Ammon's horn (tissue), 1 donor: ENCODE results near the gene CALML5.

Experiments used
- DNase-seq: peaks from one replicate; pipeline ENCODE4 v3.0.0-alpha.2; 2016; ENCODE audit warnings: low spot score

CALML5 gene

DNA sequence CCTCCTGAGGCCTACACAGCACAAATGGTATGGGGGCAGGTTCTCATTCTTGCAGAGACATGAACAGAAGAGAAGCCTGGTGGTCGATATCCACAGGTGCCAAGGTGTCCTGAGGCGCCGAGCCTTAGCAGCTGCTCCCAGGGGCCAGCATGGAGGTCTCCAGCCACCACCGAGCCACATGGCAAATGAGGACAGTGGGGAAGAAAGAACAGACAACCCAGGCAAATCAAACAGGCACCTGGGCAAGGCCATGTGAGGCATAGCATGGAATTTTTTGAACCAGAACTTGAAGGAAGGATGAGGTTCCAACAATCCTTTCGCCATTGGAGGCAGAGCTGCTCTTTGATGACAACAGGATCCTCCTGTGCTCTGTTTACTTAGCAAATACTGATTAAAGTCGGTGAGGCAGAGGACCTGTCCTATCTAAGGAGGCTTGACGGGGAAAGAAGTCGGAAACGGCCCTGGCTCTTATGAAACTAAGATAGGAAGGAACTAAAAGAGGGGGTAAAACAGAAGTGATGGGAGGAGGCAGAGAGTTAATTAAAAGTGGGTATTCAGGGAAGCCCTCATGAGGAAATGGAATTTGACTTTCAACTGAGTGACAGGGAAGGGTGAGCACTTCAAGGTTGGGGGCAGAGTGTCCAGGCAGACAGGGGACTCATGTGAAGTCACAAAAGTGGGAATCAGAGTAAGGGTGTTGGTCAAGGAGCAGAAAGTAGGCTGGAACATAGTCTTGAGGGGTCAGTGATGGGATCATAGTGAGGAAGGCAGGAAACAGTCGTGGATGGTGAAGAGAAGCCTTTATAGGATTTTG is 16.8 kb upstream of the CALML5 start:
- no peak for DNase-seq

DNA sequence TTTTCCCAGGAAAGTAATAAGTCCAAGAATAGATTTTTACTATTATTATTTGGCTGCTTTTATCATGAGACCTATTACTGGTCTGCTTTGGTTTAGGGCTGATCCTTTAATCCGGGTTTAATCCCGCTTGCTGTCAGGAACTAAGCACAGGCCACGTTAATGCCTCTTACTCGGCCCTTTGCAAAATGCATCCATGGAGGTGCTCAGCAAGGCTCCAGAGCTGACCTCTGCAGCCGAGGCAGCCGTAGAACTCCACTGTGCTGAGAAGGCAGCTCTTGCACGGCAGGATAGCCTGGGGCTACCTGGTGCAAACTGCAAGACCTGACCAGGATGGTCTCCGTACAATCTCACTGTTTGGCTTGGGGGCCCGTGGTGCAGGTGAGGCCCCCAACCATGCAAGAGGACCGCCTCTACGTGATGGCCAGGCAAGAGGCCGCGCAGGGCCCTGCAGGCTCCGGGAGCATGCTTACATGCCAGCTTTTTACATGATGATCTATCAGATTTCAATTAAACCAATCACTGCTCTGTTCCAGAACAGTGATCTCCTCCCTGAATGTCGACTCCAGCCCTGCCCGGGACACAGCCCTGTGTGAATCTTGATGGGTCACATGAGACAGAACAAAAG is 15.0 kb upstream of the CALML5 start:
- no peak for DNase-seq

DNA sequence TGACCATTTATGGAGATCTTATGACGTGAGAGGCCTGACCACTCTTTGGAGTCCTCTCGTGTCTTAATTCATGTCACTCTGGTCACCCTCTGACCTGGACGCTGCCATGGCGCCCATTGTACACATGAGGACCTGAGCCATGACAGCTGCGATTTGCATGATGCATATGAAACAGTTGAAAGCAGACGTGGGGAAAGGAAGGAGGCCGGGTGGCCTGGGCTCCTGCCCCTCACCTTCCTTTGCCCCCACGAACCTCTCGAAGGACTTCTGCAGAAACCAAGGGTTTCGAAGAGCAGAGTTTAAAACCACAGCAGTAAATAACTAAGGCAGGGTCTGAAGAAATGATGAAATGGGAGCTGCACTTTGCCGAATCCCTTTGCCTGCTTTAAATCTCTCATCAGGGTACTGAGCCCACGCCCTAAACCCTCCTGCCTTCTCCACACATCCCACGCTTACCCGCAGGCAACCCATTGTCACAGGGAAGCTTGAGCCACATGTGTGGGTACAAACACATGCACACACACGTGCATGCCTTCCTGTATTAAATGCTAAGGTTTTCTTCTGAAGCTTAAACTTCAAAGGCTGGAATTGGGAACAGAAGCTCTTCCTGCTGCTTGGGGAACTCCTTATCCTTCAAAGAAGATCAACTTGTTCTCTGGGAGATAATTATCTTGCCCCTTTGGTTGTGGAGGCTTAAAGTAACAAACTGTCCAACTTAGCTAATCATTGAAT is 13.7 kb upstream of the CALML5 start:
- DNase-seq = peak; percentile 61

DNA sequence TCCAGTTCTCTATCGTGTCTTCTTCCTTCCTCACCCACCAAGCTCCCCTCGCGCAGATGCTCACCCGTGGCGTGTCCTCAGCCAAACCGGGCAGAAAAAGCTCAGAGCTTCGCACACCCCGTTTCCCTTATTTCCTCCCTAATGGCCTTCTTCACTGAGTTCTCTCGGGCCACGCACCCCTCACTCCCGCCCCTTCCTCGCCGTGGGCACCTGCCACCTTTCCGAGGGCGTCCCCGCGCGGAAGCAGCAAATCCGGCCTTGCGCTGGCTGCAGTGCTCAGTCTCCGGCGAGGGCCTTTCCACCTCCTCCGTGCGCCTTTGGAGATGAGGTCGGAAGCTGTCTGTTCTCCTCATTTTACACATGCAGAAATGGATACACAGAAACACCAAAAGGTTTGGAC is 13.0 kb upstream of the CALML5 start:
- no peak for DNase-seq

DNA sequence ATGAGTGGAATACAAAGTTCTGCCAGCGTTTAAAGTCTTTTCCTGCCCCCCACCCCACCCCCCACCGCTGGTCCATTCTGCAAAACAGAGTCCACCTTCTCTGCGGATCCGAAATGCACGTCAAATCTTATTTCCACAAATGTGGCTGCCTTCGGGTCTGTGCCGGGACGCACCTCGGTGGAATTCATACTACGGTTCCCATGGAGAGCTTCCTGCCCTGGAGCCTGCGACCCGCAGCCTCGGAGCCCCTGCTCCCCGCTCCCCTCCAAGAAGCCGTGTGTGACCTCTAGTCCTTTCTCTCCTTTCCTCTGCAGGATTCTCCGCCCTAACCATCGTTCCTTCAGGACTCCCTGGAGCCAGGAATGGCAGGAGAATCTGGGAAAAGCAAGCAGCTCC is 12.5 kb upstream of the CALML5 start:
- DNase-seq = no peak

DNA sequence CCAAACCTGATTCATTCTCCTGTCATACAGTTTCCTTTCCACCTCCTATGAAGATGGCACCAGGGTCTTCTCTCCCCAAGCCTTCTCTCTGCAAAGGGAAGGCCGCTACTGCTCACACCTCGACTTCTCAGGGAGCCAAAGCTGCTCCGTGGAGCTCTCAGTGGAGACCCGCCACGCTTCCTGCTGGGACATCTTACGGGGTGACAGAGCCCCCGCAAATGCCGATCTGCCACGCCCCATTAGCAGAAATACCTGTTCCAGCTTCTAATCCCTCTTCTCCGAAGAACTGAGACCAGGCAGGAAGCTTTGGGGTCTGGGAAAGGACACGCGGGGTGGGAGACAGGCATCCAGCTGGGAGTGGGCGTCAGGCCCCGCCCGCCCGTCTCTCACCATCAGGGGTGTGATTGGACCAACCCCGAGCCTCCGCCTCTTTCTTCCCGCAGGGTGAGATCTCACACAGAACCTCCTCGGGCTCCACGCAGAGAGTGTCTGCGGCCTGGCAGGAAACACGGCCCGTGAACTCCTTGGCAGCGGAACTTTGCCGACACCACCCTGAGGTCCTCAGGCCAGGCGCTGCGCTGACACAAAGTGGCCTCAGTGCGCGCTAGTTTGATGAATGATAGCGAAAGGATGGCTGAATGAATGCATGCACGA is 12.0 kb upstream of the CALML5 start:
- DNase-seq = no peak

DNA sequence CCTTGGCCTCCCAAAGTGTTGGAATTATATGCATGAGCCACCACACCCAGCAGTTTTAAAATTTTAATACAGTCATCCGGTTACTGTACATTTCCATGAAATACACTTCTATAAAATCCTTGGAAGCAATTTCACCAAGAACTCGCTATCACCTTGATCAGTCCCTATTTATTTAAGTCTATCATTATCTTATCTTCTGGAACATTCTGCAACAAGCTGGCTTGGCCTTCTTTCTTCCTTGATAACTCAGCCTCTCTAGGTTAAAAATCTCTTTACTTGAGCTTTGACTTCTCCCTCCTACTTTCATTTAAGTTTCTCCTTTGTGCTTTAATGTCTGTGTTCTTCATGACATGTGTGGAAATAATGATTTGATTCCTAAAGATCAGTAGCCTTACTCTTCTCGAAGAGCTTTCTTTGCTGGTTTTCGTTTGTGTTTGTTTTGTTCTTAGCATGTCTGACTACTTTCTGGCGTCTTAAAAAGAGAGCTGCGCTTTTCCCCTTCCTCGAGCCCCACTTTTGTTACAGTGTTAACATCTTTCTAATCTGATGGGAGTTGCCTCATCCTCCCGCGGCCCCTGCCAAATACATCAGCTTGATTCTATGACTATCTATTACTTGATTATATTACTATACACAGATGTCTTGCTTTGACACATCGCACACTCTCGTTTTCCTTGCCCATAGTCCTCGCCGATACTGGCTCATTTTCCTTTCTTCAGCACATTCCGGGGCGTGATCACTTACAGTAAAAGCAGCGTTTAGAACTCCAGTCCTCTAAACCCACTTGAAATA is 11.1 kb upstream of the CALML5 start:
- DNase-seq = no peak

DNA sequence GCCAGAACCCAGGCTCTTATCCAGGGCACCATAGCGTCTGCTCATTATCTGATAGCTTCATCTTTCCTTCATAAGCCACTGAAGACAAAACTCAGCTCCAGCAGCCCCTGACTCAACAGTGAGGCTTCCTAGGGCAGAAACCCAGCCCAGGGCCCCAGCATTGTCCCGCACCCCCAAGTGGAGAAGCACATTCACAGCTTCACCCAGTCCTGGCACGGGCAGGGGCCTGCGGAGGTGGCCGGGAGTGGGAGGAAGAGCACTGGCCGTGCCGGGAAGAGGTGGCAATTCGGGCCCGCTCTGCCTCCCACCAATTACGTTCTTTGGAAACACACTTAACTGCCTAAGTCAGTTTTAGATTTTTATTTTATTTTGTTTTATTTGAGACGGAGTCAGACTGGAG is 10.3 kb upstream of the CALML5 start:
- DNase-seq = no peak

DNA sequence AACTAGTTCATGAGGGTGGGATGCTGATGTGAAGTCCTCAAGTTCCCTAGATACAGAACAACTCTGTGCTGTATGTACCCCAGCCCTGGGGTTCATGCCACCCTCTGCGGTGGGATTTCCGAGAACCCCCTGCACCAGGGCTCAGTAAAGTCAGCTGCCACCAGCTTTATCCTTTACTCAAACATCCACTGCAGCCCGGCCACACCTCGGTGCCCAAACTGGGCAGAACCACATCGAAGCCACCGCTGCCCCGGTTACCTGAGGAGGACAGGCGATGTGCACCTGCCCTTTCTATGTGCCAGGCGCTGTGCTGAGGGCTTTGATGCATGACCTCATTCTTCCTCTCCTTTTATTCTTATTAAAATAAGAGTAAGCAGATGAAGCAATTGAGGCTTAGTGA is 9.9 kb upstream of the CALML5 start:
- DNase-seq = no peak

DNA sequence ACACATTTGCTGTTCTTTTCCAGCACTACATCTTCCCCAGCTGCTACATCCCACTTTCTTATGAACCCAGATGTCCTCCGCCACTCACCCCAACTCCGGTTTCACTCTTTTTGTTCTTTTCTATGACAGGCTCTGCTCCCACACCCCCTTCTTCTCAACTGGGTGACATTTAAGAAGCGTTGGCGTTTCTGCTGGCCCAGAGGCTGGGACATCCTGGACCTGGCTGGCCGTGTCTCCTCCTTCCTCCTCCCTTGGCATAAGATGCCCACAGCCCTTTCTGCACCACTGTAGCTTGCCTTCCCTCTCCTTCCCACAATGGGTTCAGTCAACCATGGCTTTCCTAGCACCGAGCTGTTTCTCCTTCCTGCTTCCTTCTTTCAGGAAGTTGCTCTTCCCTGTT is 9.4 kb upstream of the CALML5 start:
- DNase-seq = no peak

DNA sequence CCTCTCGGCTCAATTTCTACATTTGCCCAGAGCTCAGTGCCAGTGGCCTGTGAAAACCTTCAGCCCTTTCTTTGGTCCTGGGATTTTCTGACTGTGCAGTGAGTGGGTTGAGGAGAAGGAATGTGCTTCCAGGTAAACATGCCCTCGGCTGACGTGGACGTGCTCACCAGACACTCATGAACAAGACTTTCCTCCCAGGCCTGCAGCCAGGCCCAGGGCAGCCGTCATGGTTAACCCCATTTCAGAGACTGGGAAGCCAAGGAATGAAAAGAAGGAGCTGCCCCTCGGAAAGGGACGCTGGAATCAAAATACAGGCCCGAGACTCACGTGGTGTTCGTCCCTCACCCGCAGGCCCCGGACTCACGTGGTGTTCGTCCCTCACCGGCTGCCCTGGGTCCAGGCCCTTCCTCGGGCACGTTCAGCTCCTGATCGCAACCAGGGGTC is 8.8 kb upstream of the CALML5 start:
- DNase-seq = no peak

DNA sequence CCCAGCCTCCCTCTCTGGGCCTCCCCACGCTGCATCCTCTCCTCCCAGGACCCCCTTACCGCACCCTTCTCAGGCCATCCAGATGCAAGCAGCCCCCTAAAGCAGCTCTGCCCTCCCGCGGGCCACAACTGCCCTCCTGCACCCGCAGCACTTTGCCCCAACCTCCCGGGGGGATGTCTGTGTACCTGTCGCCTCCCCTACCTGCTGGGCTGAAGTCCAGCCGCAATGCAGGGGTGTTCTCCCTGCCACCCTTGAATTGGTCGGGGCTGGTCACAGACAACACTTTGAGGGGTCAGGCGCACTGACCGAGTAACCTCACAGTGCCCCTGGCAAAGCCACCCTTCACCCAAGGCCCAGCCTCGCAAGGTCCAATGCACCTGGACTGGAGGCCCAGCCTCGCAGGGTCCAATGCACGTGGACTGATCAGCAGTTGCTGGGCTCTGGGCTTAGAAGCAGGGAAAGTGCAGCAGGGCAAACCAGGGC is 8.3 kb upstream of the CALML5 start:
- no peak for DNase-seq

DNA sequence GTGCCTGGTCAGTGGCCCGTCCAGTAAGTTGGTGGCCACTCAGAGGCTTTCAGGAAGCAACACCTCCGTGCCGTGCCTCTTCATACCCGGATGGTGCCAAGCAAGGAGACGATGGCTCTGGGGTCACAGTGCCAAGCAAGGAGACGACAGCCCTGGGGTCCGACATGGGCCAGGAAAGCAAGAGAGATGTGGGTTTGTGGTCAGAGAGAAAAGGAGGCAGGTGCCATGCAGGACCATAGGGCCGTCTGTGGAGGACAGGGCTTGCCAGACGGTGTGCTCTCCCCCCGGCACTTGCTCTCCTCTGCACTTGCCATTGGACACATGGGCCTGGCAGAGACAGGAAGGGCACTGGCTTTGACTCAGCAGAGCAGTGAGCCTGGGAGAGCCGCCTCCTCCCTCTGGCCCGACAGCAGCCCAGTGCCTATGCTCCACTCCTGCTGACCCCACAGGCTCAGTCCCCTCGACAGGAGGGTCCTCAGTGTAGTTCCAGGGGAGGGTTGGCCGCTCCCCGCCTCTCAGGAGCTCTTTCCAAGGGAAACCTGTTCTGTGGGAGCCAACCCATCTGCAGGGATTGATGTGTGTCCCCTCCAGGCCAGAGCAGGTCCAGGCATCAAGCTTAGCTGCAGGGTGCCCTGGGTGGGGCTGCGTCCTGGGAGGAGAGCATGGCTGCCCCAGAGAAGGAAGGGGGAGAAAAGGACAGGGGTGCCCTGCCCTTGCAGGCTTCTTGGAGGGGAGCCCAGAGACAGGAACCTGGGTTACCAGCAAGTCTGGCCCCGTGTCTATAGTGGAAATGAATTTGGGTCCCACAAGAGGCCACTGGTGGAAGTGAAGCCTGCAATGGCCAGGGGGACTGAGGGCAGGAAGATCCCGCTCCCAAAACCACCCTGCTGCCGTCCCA is 7.6 kb upstream of the CALML5 start:
- no peak for DNase-seq

DNA sequence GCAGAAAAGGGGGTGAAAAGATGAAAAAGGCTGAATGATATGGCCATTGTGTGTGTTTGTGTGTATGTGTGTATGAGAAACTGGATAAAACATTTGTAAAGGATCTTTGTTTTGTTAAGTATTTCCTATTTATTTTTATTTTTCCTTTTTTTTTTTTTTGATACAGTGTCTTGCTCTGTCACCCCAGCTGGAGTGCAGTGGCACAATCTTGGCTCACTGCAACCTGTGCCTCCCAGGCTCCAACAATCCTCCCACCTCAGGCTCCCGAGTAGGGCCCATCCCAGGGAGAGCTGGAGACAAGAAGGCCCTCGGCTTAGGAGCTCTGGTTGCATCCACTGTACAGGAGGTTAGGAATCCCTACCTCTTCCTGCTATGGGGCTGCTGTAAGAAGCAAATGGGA is 6.9 kb upstream of the CALML5 start:
- DNase-seq = no peak

DNA sequence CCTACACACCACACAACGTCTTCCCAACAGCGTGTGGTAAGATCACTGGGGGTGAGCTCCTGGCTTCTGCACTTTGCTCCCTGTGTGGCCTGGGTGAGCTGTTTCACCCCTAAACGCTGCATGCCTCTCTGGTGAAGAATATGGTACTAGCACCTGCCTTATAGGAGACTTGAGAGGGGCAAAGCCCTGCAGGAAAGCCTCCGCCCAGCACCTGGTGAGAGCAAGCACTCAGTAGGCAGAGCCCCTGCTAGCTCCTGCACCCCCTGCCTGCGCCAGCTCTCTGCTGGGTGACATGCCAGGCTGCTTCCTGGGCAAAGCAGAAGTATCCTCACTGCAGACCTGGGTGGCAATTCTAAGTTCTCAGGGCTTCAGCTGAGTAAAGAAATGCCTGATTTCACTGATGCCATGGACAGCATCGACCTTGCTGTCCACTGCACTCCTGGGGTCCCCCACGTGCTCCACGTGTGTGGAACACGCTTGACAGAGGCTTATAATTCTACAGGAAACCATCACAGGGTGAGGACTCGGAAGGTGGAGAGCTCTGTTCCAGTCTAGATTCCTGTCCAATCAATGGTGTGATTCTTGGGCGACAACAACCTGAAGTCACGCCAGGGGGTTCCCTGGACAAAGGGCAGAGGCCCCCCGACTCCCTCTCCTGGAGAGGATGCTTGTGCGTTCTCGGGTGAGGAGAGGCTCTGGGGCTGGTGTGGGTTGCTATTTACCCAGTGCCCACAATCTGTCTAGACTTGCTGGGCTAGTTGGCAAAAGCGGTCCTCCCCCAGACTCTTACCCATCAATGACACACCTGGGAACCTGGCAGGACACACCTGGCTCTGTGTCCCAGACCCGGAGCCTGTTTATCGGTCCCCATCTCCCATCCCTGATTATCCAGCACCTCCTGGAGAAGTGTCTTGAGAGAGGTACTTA is 5.0 kb upstream of the CALML5 start:
- DNase-seq = no peak

DNA sequence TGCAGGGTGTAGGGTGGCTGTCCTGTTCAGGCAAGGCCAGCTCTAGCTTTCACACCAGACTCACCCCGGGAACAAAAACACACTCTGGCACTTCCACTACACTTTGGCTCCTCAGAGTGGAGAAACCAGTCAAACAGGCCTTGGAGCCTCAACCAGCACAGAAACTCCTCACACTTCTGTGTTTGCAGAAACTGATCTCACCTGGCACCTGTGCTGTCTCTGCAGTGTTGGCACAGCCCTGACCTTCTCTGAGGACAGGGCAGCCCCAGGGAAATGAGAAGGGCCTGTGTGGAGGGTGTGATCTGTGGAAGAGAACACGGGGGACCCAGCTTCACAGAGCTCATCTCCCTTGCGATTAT is 4.1 kb upstream of the CALML5 start:
- DNase-seq = no peak

DNA sequence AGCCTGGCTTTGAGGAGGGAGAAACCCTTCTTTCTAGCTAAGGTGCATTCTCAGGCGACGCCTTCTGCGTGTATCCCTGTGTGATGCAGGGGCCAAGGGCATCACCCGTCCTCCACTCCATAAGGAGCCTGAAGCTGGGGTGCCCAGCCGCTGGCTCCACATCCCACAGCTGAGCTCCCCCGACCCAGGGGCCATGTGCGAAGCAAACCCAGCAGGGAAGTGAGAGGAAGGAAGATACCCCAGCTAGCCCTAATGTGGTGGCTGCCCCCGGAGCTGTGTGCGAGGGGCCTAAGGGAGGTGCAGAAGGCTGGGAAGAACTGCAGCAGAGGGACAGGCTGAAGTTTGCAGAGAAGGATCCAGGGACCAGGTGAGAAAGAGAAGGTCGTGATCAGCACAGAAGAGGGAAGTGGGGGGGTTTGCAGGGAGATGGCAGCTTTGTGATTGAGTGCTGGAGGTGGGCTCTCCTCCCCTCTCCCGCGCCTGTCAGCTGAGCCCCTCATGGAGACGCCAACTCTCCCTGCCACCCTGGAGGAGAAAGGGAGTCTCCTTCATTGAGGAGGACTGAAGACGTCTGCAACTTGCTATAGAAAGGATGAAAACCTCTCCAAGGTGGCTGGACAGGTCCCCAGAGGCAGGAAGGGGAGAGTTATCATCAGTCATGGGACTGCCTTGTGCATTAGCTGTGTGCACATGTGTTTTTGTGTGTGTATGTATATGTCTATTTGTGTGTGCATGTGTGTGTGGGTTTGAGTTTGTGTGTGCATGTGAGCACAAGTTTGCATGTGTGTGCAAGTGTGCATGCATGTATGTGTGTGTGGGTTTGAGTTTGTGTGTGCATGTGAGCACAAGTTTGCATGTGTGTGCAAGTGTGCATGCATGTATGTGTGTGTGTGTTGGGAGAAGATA is 3.5 kb upstream of the CALML5 start:
- no peak for DNase-seq

DNA sequence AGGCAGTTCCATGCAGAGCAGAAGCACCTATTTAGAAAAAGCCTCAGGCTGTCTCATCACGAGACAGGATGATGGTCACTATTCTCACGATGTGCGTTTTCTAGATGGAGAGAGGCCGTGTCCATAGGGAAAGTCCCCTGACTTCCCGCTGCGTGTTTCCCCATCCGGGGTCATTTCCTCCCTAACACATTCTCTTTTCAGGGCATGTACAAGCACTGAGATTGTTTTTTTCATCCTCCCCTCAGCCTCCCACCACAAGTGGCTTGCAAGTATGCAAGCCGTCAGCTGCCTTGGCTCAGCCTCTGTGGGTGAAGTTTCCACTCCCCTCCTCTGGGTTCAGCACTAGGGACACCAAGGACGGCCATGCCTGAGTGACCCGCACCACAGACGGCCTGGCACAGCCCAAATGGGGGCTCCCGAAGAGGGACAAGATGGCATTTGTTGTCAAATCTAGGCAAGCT is 2.7 kb upstream of the CALML5 start:
- no peak for DNase-seq
